HG03095 (cell line): ENCODE results near the gene DNAH11.

Experiments
- ATAC-seq: cut with Tn5 transposase; IDR thresholded peaks from one replicate; pipeline ENCODE4 v1.9.1; 2021; ENCODE audit warnings: moderate library complexity; ENCODE audit not compliant: unreplicated experiment

The DNAH11 gene

GRCh38 chr7:21550076-21550475, 7.2 kb downstream of the DNAH11 start:
- no peak for ATAC-seq

GRCh38 chr7:21550821-21551531, 8.1 kb downstream of the DNAH11 start:
- ATAC-seq = no peak

- ATAC-seq = no peak
Measured at GRCh38 chr7:21562385-21562784, 19.5 kb downstream of the DNAH11 start.

- ATAC-seq = no peak
Measured at GRCh38 chr7:21565614-21566013, 22.8 kb downstream of the DNAH11 start.

GRCh38 chr7:21566094-21566493, 23.3 kb downstream of the DNAH11 start:
- no peak for ATAC-seq

- ATAC-seq = no peak
Measured at GRCh38 chr7:21568762-21569161, 25.9 kb downstream of the DNAH11 start.

- no peak for ATAC-seq
Measured at GRCh38 chr7:21572331-21573313, 29.8 kb downstream of the DNAH11 start.

GRCh38 chr7:21579341-21580072, 36.7 kb downstream of the DNAH11 start:
- no peak for ATAC-seq

- no peak for ATAC-seq
Measured at GRCh38 chr7:21580073-21580521, 37.3 kb downstream of the DNAH11 start.

- ATAC-seq = no peak
Measured at GRCh38 chr7:21585070-21585724, 42.4 kb downstream of the DNAH11 start.

GRCh38 chr7:21587139-21587784, 44.4 kb downstream of the DNAH11 start:
- no peak for ATAC-seq

GRCh38 chr7:21596801-21597200, 54.0 kb downstream of the DNAH11 start:
- no peak for ATAC-seq

GRCh38 chr7:21603462-21603861, 60.6 kb downstream of the DNAH11 start:
- ATAC-seq = no peak

- no peak for ATAC-seq
Measured at GRCh38 chr7:21603972-21604749, 61.3 kb downstream of the DNAH11 start.

- no peak for ATAC-seq
Measured at GRCh38 chr7:21605008-21605585, 62.3 kb downstream of the DNAH11 start.

- no peak for ATAC-seq
Measured at GRCh38 chr7:21608465-21608864, 65.6 kb downstream of the DNAH11 start.

GRCh38 chr7:21611129-21611528, 68.3 kb downstream of the DNAH11 start:
- ATAC-seq = no peak

GRCh38 chr7:21616091-21616490, 73.3 kb downstream of the DNAH11 start:
- ATAC-seq = no peak

- no peak for ATAC-seq
Measured at GRCh38 chr7:21616796-21617436, 74.1 kb downstream of the DNAH11 start.
